LHCN-M2 (cell line): ENCODE measurements around the gene ADAP1. TPM values are rescaled to one million over a fixed set of nuclear protein-coding genes. Genes with fewer than 3 reads are reported as not detected.

Source experiments
- DNase-seq: peaks from one replicate; pipeline ENCODE4 v3.0.0-alpha.2; 2012; ENCODE audit warnings: low read depth
- total RNA-seq: library from RNA; depleted of rRNA; stranded (reverse); fragments of >200 nt; gene quantifications from 2 replicates; pipeline ENCODE4 v1.2.3, GENCODE V29; 2014

The ADAP1 gene
- total RNA-seq, 1 experiment from 2014 or later = 0.57 TPM

DNA sequence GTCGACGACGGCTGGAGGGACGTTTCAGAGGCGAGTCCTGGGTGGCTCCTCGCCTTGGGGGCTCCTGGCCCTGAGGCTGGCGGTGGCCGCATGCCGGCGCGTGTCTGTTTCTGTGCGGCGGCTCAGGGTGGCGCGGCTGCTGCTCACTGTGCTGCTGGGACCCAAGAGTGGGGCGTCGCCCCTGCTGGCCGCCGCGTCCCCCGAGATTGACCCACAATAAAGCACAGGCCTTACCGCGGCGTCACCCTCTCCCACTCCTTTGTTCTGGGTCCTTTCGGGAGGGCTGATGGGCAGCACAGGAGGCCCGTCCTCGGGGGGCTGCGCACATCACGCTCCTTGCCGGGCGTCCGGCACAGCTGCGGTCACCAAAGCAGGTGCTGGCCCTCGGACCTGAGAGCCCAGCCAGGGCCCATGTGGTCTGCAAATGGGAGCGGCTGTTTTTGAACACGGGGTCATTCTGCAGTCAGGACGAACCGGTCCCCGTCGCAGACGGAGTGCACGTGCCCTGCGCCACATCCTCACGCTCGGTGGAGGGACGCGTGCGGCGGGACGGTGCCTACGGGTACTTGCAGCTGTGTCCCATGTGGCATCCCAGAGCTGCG, 58.9 kb downstream of the ADAP1 start:
- no peak for DNase-seq

- no peak for DNase-seq
These were observed 59.5 kb downstream of the ADAP1 start for GRCh38 chr7:894927-895450.

- DNase-seq = no peak
These were observed 60.2 kb downstream of the ADAP1 start for GRCh38 chr7:894164-894867.

DNA sequence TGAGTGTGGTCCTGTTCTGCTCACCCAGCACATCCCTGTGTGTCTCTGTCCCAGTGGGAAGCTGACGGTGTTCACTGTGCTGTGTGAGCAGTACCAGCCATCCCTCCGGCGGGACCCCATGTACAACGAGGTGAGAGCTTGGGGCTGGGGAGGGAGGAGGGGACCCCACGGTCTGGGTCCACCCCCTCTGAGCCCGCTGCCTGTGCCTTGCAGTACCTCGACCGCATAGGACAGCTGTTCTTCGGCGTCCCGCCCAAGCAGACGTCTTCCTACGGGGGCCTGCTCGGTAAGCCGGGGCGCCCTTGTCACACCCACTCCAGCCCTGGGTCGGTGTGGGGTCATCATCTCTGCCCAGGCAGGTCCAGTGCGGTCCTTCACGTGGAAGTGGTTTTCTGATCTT, 60.8 kb downstream of the ADAP1 start:
- no peak for DNase-seq

DNA sequence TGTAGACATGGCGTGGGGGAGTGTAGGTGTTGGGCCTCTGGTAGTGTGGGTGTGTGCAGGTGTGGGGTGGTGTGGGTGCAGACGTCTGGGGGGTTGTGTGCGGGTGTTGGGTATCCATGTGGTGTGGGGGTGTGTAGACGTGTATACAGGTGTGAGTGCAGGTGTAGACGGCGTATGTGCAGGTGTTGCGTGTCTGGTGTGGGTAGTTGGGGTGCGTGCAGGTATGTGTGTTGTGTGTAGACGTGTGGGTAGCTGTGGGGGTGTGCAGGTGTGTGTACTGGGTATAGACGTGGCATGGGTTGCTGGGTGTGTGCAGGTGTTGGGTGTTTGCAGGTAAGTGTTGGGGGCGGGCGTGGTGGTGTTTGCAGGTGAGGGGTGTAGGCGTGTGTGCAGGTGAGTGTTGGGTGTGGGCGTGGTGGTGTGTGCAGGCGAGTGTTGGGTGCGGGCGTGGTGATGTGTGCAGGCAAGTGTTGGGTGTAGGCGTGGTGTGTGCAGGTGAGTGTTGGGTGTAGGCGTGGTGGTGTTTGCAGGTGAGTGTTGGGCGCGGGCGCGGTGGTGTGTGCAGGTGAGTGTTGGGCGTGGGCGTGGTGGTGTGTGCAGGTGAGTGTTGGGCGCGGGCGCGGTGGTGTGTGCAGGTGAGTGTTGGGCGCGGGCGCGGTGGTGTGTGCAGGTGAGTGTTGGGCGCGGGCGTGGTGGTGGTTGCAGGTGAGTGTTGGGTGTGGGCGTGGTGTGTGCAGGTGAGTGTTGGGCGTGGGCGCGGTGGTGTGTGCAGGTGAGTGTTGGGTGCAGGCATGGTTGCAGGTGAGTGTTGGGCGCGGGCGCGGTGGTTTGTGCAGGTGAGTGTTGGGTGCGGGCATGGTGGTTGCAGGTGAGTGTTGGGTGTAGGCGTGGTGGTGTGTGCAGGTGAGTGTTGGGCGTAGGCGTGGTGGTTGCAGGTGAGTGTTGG, 61.6 kb downstream of the ADAP1 start:
- no peak for DNase-seq

DNA sequence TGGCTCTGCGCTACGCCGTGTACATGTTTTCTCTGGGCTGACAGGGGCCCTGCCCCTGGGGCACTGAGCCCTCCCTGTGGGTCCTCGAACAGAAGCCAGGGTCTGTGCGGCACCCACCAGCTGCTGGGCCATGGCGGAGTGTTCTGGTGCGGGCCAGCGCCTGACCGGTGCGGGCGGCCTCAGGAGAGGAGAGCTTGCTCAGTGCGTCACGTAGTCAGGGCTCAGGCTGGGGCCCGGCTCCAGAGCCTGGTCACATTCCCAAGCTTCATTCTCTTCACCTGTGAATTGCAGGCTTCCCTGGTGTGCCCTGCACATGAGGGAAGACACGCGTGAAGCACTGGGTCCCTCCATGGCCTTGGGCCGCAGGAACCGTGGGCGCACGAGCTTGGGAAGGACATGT, 62.7 kb downstream of the ADAP1 start:
- no peak for DNase-seq

DNA sequence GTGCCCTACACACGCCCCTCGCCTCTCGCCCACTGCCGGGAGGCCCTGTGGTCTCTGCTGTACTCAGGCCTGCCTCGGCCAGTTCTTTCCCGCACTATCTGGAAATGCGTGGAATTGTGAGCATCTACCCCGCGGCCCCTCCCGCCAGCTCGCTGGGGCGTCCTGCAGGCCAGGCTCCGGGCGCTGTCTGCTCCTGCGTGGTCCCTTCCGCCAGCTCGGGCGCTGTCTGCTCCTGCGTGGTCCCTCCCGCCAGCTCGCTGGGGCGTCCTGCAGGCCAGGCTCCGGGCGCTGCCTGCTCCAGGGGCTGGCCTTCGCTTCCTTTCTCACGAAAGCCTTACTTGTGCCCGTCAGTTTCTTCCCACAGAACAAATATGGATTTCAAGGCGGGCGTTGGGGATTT, 63.2 kb downstream of the ADAP1 start:
- no peak for DNase-seq

DNA sequence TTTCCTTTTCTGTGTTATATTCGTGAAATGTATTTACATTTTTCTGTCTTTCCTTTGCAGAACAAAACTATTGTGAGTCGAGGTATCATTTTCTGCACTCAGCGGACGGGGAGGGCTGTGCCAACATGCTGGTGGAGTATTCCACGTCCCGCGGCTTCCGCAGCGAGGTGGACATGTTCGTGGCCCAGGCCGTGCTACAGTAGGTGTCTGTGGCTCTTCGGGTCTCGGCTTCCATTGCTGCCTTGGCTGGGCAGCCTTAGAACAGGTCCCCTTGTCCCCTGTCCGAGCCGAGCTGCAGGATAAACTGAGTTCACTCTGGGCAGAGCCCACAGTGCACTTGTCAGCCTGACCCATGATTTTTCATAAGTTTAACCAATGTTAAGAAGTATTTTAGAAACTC, 63.6 kb downstream of the ADAP1 start:
- no peak for DNase-seq

GRCh38 chr7:889391-889790, 65.1 kb downstream of the ADAP1 start:
- DNase-seq = no peak

DNA sequence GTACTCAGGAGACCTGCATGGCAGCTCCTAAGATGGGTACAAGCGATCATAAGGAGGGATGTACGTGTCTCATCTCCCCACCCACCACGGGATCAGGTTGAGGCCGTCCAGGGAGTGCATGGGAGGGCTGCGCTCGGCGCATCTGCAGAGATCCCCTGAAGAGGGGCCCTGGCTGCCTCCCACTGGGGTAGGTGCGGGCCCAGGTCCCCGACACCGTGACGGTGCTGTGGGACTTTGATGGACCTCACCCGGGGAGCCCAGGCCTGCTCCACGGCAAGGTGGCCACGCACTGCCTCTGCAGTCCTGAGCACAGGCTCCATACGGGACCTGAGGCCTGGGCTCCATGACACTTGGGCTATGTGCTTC, 65.5 kb downstream of the ADAP1 start:
- no peak for DNase-seq

GRCh38 chr7:888081-889024, 66.1 kb downstream of the ADAP1 start:
- no peak for DNase-seq

- DNase-seq = no peak
These were observed 67.0 kb downstream of the ADAP1 start for GRCh38 chr7:887488-887820.

DNA sequence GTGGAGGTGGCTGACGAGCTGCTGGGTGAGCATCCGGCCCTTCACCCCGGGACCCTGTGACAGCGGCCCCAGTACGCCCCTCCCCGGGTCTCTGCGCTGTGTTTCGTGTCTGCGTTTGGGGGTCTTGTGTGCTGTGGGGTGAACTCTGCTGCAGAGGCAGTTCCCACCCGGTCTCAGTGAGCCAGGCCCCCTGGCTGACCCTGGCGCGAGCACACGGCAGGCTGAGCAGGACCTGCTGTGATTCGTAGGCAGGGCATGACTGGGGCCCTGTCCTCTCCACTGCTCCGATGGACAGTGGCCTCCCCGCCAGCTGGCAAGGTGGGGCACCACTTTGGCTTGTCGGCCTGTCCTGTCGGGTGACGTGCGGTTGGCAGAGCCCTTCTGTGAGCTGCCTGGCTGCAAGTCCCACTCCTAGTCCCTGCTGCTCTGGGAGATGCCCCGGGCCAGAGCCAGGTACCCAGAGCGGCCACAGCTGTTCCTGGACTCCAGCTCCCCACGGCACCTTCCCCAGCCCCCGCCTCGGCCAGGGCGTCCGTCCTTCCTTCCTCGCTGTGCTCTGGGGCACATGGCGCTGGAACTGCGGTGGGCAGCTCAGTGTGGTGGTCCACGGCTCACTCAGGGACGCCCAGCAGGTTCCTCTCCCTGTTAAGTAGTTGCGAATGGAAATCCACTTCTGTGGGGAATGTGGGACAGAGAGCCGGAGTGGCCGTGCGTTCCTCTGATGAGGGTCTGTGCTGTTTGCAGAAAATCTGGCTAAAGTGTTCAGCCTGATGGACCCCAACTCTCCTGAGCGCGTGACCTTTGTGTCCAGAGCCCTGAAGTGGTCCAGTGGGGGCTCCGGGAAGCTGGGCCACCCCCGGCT, 67.6 kb downstream of the ADAP1 start:
- DNase-seq = no peak

- DNase-seq = no peak
These were observed 68.4 kb downstream of the ADAP1 start for GRCh38 chr7:885893-886625.

GRCh38 chr7:885261-885892, 69.1 kb downstream of the ADAP1 start:
- no peak for DNase-seq

DNA sequence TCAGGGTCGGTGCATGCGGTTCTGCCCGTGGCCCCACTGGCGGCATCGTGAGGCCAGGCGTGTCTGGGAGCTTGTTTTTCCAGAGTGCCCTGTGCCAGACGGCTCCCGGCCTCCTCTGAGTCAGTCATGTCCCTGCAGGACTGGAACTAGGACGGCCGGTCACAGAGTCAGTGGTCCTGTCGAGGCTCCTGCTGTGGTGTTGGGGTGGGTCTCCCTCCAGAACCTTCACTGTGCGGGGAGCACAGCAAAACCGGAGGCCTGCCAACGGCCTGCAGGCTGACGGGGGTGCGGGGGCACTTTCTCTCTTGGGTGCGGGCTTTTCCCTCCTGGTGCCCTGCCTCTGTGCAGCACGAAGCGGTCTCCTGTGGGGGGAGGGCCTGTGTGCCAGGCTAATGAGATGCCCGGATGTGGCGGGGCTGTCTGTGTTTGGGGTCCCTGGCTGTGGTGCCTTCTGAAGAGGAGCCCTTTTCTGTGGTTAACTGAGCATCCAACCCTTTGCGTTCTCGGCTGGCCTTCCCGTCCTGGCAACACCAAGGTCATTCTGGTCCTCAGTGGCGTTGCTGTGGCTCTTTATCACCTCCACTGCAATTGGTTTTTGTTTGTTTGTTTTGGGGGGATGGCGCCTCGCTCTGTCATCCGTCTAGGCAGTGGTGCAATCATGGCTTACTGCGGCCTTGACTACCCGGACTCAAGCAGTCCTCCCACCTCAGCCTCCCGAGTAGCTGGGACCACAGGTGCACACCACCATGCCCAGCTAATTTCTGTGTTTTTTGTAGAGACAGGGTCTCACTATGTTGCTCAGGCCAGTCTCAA, 70.1 kb downstream of the ADAP1 start:
- DNase-seq = no peak

DNA sequence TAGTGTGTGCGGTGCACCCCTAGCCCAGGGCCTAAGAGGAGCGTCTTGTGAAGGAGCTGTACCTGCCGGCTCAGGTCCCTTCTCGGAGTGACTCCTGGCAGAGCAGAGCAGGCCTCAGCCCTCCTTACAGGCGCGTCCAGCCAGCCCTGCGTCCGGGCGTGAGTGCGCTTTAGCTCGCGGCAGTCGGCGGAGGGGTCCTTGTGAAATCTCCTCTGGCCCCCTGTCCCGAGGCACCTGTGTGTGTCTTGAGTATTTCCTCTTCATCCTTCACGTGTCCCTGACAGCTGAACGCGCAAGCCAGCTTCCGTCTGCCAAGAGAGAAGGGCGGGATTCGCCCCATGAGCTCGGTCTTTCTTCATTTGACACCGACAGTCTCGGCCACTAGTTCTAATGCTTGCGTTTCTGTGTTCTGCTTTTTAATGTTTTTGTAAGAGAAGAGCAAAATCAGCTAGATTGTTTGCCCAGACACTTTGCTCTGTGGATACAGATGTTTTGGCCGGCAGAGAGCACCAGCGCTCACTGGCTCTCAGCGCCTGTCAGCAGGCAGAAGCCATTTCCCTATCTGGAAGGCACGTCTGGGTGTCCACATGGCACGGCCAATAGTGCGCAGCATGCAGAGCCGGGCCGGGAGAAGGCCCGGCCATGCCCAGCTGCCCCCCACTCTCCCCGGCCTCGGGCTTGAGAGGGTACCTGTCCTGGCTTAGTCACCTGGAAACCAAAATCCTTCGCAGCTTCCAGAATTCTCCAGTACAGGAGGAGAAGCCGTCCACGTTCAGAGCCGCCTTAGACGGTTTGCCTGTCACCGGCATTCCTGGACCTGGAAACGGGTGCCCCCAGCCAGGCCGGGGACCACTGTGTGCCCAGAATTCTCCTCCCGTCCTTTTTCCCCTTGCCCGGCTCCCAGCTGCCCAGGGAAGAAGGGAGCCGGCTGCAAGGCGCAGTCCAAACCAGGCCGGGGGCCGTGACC, 71.1 kb downstream of the ADAP1 start:
- DNase-seq = no peak
